ENCODE results near the gene KCTD14.

The KCTD14 gene

GRCh38 chr11:78063440-78064181 lies 40.5 kb upstream of the KCTD14 start, which contains the start of gene THRSP:
Gene THRSP, plus strand, starts transcription at chr11:78063861. Its CDS starts 21 bp downstream, at chr11:78063882.
- Histone ChIP-seq H3K27me3 (ENCODE audit: insufficient read depth, low read depth) (no peaks in the 10 kb centered on the region), H2AFZ (ENCODE audit: low read depth) (no peak within 1 kb of the TSS), H3K4me3 (IDR thresholded peaks at IDR 0.05; ENCODE audit: insufficient read depth, low read depth, low read length) (no peak within 1 kb of the TSS), H3K79me2 (ENCODE audit: insufficient read depth, low read depth) (no peaks in the 10 kb centered on the region), H3K36me3 (ENCODE audit: insufficient read depth) (no peaks in the 10 kb centered on the region), H3K4me1 (ENCODE audit: low read depth, poor library complexity, severe bottlenecking) (peaks cover 14% of the 10 kb centered on the region), H3K9ac (no peak within 1 kb of the TSS), H4K20me1 (ENCODE audit: insufficient read depth) (no peaks in the 10 kb centered on the region), H3K4me2 (no peak within 1 kb of the TSS), H3K27ac (no peak within 1 kb of the TSS)
- no peak for TF ChIP-seq CTCF (conservative IDR thresholded peaks at IDR 0.05; ENCODE audit: low read depth, low read length)

GRCh38 chr11:78062671-78063070 lies 39.6 kb upstream of the KCTD14 start:
- Histone ChIP-seq H3K27ac (no peak overlapping the region), H3K27me3 (ENCODE audit: insufficient read depth, low read depth) (no peaks in the 10 kb centered on the region), H3K4me1 (ENCODE audit: low read depth, poor library complexity, severe bottlenecking) (peaks cover 14% of the 10 kb centered on the region), H3K4me2 (no peak overlapping the region), H3K4me3 (IDR thresholded peaks at IDR 0.05; ENCODE audit: insufficient read depth, low read depth, low read length) (no peak overlapping the region), H3K9ac (no peak overlapping the region), H3K79me2 (ENCODE audit: insufficient read depth, low read depth) (no peaks in the 10 kb centered on the region), H2AFZ (ENCODE audit: low read depth) (no peak overlapping the region), H3K36me3 (ENCODE audit: insufficient read depth) (no peaks in the 10 kb centered on the region), H4K20me1 (ENCODE audit: insufficient read depth) (no peaks in the 10 kb centered on the region)
- TF ChIP-seq CTCF (conservative IDR thresholded peaks at IDR 0.05; ENCODE audit: low read depth, low read length), result no peak

GRCh38 chr11:78061921-78062311 lies 38.8 kb upstream of the KCTD14 start:
- H3K27ac ChIP-seq, result no peak overlapping the region
- no peak overlapping the region for H2AFZ ChIP-seq (ENCODE audit: low read depth)
- H3K27me3 ChIP-seq (ENCODE audit: insufficient read depth, low read depth), result no peaks in the 10 kb centered on the region
- no peak overlapping the region for H3K4me3 ChIP-seq (IDR thresholded peaks at IDR 0.05; ENCODE audit: insufficient read depth, low read depth, low read length)
- H3K9ac ChIP-seq, result no peak overlapping the region
- H3K79me2 ChIP-seq (ENCODE audit: insufficient read depth, low read depth), result no peaks in the 10 kb centered on the region
- H3K4me1 ChIP-seq (ENCODE audit: low read depth, poor library complexity, severe bottlenecking), result peaks cover 14% of the 10 kb centered on the region
- no peaks in the 10 kb centered on the region for H4K20me1 ChIP-seq (ENCODE audit: insufficient read depth)
- H3K36me3 ChIP-seq (ENCODE audit: insufficient read depth), result no peaks in the 10 kb centered on the region
- TF ChIP-seq CTCF (conservative IDR thresholded peaks at IDR 0.05; ENCODE audit: low read depth, low read length), result no peak
- H3K4me2 ChIP-seq, result no peak overlapping the region

- H3K4me1 ChIP-seq (ENCODE audit: low read depth, poor library complexity, severe bottlenecking), result peaks cover 14% of the 10 kb centered on the region
- H3K9ac ChIP-seq, result no peak overlapping the region
- H3K36me3 ChIP-seq (ENCODE audit: insufficient read depth), result no peaks in the 10 kb centered on the region
- no peaks in the 10 kb centered on the region for H3K27me3 ChIP-seq (ENCODE audit: insufficient read depth, low read depth)
- H3K4me2 ChIP-seq, result no peak overlapping the region
- H4K20me1 ChIP-seq (ENCODE audit: insufficient read depth), result no peaks in the 10 kb centered on the region
- no peak for TF ChIP-seq CTCF (conservative IDR thresholded peaks at IDR 0.05; ENCODE audit: low read depth, low read length)
- H3K4me3 ChIP-seq (IDR thresholded peaks at IDR 0.05; ENCODE audit: insufficient read depth, low read depth, low read length), result no peak overlapping the region
- no peak overlapping the region for H3K27ac ChIP-seq
- no peak overlapping the region for H2AFZ ChIP-seq (ENCODE audit: low read depth)
- H3K79me2 ChIP-seq (ENCODE audit: insufficient read depth, low read depth), result no peaks in the 10 kb centered on the region
Observed at GRCh38 chr11:78061088-78061920, 38.2 kb upstream of the KCTD14 start.

Data from KMS-11 (cell line).